Osteoblast (primary cell): Measurements from ENCODE around the gene CCDC120. TPM values are rescaled to one million over a fixed set of nuclear protein-coding genes. Genes with fewer than 3 reads are reported as not detected.
A peak's percentile ranks its signal among the peaks of the same experiment; 100 is the strongest.

ENCODE experiments used
- DNase-seq: peaks from one replicate; pipeline ENCODE4 v3.0.0; 2011; ENCODE audit warnings: low spot score, mixed read lengths; ENCODE audit not compliant: insufficient read length; ENCODE audit errors: missing footprints
- H2AFZ ChIP-seq: 2 replicates; pipeline ENCODE4 v1.6.0; 2011; ENCODE audit warnings: mild to moderate bottlenecking, low read length
- H3K27ac ChIP-seq: 2 replicates; pipeline ENCODE4 v1.5.1; 2011; ENCODE audit warnings: mild to moderate bottlenecking, low read depth, low read length, moderate library complexity
- H3K27me3 ChIP-seq: 2 replicates; pipeline ENCODE4 v1.6.0; 2012; ENCODE audit warnings: mild to moderate bottlenecking, control low read depth, inconsistent platforms, low read length, moderate library complexity; ENCODE audit not compliant: insufficient read depth
- H3K36me3 ChIP-seq: 2 replicates; pipeline ENCODE4 v1.5.1; 2011; ENCODE audit warnings: mild to moderate bottlenecking, low read length, control low read depth, moderate library complexity; ENCODE audit not compliant: insufficient read depth
- H3K4me1 ChIP-seq: 2 replicates; pipeline ENCODE4 v1.5.1; 2011; ENCODE audit warnings: mild to moderate bottlenecking, low read length, control low read depth, moderate library complexity; ENCODE audit not compliant: insufficient read depth
- H3K4me2 ChIP-seq: 2 replicates; pipeline ENCODE4 v1.6.0; 2011; ENCODE audit warnings: mild to moderate bottlenecking, low read length; ENCODE audit not compliant: insufficient read depth
- H3K4me3 ChIP-seq: fragments of 200-600 bp; sonication (generic); 3 replicates; pipeline ENCODE4 v1.5.1; 2012; ENCODE audit warnings: mild to moderate bottlenecking, low read length, inconsistent platforms; ENCODE audit not compliant: insufficient read depth
- H3K79me2 ChIP-seq: 2 replicates; pipeline ENCODE4 v1.6.0; 2012; ENCODE audit warnings: mild to moderate bottlenecking, low read length, control low read depth, inconsistent platforms; ENCODE audit not compliant: insufficient read depth
- H3K9me3 ChIP-seq: 2 replicates; pipeline ENCODE4 v1.5.1; 2011; ENCODE audit warnings: low read depth, low read length, control low read depth
- H4K20me1 ChIP-seq: 2 replicates; pipeline ENCODE4 v1.6.0; 2012; ENCODE audit warnings: mild to moderate bottlenecking, low read length, control low read depth; ENCODE audit not compliant: insufficient read depth
- total RNA-seq: library from RNA; depleted of rRNA; stranded (reverse); fragments of >200 nt; gene quantifications from 2 replicates; pipeline ENCODE4 v1.2.3, GENCODE V29; 2012
- TF ChIP-seq, protein P1 (sequence below): IDR thresholded peaks from 2 replicates; pipeline ENCODE4 v1.5.1; 2011; ENCODE audit warnings: mild to moderate bottlenecking, low read depth, low read length, moderate library complexity; ENCODE audit errors: extremely low read depth

The CCDC120 gene
- total RNA-seq, 1 donor, result 1.1 TPM

DNA sequence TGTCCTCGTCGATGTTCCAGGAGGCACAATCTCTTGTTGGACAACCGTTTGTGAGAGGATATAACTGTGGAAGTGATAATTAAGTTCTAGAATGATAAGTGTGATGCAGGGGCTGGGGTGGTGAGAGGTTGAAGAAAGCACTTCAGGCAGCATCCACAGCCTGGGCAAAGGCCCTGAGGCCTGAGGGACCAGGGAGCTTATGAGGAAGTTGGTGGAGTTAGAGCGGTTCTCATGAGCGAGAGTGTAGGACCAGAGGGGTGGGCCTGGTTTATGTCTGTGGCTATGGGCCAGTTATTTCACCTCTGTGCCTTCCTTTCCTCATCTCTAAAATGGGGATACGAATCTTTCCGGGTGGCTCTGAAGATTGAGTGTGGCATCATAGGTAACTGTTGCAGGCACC, 2.7 kb downstream of the CCDC120 start:
- H3K27me3 ChIP-seq, result no peaks in the 10 kb centered on the region
- H3K4me3 ChIP-seq, result no peak overlapping the region
- no peaks in the 10 kb centered on the region for H3K4me1 ChIP-seq
- peak; percentile 56 for DNase-seq
- H3K9me3 ChIP-seq, result no peaks in the 10 kb centered on the region
- H3K27ac ChIP-seq, result no peak overlapping the region
- H2AFZ ChIP-seq, result no peak overlapping the region
- H4K20me1 ChIP-seq, result no peaks in the 10 kb centered on the region
- H3K79me2 ChIP-seq, result no peaks in the 10 kb centered on the region
- H3K36me3 ChIP-seq, result no peaks in the 10 kb centered on the region
- TF ChIP-seq, protein P1, sequence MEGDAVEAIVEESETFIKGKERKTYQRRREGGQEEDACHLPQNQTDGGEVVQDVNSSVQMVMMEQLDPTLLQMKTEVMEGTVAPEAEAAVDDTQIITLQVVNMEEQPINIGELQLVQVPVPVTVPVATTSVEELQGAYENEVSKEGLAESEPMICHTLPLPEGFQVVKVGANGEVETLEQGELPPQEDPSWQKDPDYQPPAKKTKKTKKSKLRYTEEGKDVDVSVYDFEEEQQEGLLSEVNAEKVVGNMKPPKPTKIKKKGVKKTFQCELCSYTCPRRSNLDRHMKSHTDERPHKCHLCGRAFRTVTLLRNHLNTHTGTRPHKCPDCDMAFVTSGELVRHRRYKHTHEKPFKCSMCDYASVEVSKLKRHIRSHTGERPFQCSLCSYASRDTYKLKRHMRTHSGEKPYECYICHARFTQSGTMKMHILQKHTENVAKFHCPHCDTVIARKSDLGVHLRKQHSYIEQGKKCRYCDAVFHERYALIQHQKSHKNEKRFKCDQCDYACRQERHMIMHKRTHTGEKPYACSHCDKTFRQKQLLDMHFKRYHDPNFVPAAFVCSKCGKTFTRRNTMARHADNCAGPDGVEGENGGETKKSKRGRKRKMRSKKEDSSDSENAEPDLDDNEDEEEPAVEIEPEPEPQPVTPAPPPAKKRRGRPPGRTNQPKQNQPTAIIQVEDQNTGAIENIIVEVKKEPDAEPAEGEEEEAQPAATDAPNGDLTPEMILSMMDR, result no peak
- H3K4me2 ChIP-seq, result no peak overlapping the region

DNA sequence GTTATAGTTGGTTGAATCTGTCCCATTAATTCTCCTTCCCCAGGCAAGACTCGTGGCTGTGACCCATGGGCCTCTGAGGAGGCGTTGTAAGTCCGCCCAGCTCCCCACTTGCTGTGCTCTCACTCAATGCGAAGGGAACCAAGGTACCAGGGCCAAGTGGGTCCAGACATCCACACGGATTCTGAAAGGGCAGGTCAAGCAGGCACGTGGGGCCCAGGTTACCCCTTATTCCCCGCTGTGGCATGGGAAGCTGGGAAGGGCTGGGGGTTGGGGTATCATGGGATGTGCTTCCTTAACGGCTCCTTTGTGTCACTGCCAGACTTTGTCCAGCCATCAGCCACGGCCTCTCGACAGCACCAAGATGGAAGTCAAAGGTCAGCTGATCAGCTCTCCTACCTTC, 3.1 kb downstream of the CCDC120 start:
- H3K27me3 ChIP-seq, result no peaks in the 10 kb centered on the region
- peak; percentile 80 for DNase-seq
- no peaks in the 10 kb centered on the region for H3K9me3 ChIP-seq
- H3K79me2 ChIP-seq, result no peaks in the 10 kb centered on the region
- no peak overlapping the region for H2AFZ ChIP-seq
- H3K36me3 ChIP-seq, result no peaks in the 10 kb centered on the region
- TF ChIP-seq, protein P1, result no peak
- H3K27ac ChIP-seq, result no peak overlapping the region
- H4K20me1 ChIP-seq, result no peaks in the 10 kb centered on the region
- no peak overlapping the region for H3K4me2 ChIP-seq
- no peaks in the 10 kb centered on the region for H3K4me1 ChIP-seq
- H3K4me3 ChIP-seq, result no peak overlapping the region

DNA sequence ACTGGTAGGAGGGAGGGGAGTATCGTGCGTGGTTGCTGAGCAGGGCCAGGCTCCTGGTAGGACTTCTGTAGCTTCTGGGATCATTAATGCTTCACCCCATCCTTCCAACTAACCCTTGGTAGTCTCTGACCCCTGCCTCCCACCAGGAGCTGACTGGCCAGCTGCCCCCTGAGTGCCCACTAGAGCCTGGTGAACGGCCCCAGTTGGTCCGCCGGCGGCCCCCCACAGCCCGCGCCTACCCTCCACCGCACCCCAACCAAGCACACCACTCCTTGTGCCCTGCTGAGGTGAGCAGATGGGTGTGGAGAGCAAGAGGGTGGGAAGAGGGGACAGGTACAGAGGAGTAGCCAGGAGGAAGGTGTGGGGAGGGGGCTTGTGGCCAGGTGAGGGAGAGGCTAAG, 4.9 kb downstream of the CCDC120 start:
- peak; percentile 68 for DNase-seq
- Histone ChIP-seq H3K27me3 (no peaks in the 10 kb centered on the region), H3K9me3 (no peaks in the 10 kb centered on the region), H3K4me2 (no peak overlapping the region), H3K79me2 (no peaks in the 10 kb centered on the region), H3K4me3 (no peak overlapping the region), H4K20me1 (no peaks in the 10 kb centered on the region), H3K27ac (no peak overlapping the region), H3K36me3 (no peaks in the 10 kb centered on the region), H2AFZ (no peak overlapping the region), H3K4me1 (no peaks in the 10 kb centered on the region)
- TF ChIP-seq, protein P1, result no peak

DNA sequence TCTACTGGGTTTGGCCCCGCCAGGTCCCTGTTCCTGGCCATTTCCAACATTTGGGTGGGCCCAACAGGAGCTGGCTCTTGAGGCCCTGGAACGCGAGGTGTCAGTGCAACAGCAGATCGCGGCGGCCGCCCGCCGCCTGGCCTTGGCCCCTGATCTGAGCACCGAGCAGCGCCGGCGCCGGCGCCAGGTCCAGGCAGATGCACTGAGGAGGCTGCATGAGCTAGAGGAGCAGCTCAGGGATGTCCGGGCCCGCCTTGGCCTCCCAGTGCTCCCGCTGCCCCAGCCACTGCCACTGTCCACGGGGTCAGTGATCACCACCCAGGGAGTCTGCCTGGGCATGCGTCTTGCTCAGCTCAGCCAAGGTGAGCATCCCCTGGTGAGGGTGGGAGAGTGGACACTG, 5.5 kb downstream of the CCDC120 start:
- TF ChIP-seq, protein P1, result no peak
- Histone ChIP-seq H3K27me3 (no peaks in the 10 kb centered on the region), H3K4me3 (no peak overlapping the region), H2AFZ (no peak overlapping the region), H3K4me1 (no peaks in the 10 kb centered on the region), H3K4me2 (no peak overlapping the region), H3K27ac (no peak overlapping the region), H4K20me1 (no peaks in the 10 kb centered on the region), H3K36me3 (no peaks in the 10 kb centered on the region), H3K79me2 (no peaks in the 10 kb centered on the region), H3K9me3 (no peaks in the 10 kb centered on the region)
- DNase-seq, result peak; percentile 84
